DMS79 treated with DMSO at 0.1 percent for 48 hours (cell line): Measurements from ENCODE around the gene PAQR7.
"Not testable (repeated sequence)": the region's sequence is repeated elsewhere in the genome, so short reads cannot be mapped to it uniquely, and the experiment has no call there.

Experiments used
- DNase-seq: peaks from one replicate; lab custom pipeline; 2025; lab: John Stamatoyannopoulos, UW

The PAQR7 gene

DNA sequence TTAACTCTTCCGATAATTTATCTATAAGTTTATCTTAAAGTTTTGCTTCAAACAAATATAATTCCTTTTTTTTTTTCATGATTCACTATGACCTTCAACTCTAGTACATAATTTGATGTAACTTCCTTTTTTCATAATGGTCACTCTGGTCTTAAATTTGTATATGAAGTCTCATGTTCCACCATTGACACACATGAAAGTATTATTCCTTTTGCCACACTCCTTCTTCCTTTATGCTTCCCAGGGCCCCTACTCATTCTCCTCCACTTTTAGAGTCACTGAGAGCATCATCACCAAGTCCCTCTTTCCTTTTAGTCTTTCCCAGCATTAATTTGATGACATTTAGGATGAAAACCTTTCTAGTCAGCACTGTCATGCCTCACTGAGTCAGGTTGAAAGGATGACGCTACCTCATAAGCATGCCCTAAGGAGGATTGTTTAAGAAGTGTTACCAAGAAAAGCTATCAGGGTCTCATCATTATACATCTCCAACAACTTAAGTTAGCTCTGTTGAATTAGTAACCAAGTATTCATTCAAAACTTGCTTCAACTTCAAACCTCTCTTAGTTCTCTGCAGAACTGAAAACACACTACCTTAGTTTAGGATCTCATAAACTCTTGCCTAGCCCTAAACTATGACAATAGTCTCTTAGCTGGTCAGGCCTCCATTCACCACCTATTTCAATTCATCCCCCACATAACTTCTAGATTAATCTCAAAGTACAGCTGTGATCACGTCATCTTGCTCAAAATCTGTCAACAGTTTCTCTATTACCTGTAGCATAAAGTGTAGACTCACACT, 30.8 kb downstream of the PAQR7 start:
- DNase-seq = no peak

DNA sequence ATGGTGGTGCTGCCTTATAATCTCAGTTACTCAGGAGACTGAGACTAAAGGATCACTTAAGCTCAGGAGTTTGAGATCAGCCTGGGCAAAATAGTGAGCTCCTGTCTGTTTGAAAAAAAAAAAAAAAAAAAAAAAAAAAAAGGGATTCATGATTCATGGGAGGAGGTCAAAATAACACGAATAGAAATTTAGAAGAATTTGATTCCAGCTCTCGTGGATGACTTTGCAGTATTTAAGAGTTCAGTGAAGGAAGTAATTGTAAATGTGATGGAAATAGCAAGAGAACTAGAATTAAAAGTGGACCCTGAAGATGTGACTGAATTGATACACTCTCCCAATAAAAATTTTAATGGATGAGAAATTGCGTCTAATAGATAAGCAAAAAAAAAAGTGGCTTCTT, 32.0 kb downstream of the PAQR7 start:
- no peak for DNase-seq

DNA sequence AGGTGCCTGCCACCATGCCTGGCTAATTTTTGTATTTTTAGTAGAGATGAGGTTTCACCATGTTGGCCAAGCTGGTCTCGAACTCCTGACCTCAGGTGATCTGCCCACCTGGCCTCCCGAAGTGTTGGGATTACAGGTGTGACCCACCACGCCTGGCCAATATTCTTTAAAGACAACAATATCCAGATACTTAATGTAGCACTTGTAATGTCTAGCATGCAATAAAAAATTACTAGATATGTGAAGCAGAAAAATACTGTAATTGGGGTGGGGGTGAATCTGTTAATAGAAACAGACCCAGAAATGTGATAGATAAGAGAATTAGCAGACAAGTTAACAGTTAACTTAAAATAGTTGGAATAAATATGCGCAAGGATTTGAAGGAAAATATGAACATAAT, 35.7 kb downstream of the PAQR7 start:
- DNase-seq = not testable (repeated sequence)

DNA sequence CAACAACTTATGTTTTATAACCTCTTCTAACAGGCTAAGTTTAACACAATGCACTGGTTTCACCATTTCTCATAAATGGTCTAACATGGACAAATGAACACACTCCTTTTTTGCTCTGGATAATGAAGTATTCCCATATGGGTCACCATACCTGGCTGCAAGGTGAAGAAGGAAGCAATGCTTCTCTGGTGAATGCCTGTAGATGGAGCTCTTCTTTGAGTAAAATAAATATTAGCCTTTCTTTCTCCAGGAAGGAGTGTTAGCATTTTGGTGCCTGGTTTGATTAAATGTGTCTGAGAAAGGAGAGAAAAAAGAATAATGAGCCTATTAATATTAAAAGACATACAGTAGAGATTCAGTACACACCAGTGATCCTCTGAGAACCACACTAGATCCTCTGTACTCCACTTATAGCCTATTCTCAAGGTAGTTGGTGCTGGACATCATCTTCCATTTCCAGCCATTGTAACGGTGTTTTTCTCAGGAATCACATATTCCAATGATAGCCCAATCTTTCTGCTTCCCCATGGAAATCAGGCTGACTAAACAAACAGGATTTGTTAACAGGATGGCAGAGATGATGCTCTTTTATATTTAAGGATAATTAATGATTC, 38.1 kb downstream of the PAQR7 start:
- peak; percentile 40 for DNase-seq

DNA sequence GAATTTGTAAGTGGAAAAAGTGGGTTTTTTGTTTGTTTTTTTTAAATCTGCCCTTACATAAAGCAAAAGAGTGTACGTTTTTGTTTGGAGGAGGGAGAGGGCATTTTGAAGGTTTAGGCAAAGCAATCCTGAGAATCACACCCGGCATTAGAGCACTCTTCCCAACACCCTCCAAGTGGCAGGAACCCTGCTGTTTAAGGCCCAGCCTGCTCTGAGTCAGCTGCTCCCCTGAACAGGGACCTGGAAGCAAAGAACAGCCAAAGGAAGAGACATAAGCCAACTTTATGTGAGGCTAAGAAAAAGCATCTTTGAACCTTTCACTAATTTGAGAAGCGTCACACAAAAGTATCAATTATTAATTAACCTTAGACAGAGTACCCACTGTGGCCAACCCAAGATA, 38.8 kb downstream of the PAQR7 start:
- no peak for DNase-seq

DNA sequence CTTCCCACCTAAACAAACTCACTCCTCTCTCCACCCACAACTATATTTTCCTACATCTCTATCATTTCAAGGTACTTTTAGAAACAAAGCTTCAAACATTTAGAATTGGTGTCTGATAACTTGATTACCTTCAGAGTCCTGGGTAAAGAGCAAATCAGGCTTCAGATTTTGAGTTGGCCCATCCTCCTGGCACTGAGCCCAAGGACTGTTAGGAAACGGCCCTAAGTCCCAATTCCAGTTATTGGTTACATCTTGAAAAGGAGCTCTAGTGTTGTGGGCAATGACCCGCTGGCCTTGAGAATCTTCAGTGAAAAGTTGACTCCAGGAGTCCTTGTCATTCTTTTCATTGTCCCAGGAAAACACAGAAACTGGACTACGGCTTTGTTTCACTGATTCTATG, 40.6 kb downstream of the PAQR7 start:
- no peak for DNase-seq

DNA sequence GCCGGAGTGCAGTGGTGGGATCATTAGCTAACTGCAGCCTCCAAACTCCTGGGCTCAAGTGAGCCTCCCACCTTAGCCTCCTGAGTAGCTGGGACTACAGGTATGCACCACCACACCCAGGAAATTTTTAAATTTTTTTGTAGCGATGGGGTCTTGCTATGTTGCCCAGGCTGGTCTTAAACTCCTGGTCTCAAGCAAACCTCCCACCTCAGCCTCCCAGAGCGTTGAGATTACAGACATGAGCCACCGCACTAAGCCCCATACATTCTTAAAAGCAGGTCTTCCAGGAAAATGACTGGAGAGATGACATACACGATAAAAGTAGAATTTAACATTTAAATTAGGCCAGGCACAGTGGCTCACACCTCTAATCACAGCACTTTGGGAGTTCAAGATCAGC, 42.4 kb downstream of the PAQR7 start:
- DNase-seq = no peak

DNA sequence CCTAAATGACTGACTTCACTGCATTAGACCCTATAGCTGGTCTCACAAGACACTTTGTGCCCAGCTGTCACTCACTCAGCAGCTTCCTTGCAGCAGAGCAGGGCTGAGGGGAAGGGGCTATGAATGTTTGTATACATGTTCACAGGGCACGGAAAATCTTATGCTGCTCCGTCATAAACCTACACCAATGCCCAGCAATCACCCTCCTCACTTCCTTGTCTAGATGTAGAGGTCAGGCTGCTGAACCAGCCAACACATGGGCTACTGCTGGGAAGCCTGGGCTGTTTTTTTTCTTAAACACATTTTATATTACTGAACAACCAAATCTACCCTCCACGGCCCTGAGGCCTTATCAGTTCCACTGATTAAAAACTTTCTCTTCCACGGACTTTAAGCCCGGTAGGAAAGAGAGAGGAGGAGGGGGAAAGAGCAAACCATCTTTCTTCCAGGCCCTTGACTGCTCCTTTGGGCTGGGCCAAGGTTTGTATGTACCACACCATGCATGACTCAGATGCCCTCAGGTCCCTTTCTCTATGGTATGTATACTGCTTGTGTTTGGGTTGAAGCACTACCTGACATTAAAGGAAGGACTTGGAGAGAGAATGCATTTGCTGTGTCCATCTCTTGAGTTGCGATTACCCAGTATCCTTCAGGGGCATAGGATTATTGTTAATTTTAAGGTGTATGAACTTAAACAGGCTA, 43.0 kb downstream of the PAQR7 start:
- no peak for DNase-seq

DNA sequence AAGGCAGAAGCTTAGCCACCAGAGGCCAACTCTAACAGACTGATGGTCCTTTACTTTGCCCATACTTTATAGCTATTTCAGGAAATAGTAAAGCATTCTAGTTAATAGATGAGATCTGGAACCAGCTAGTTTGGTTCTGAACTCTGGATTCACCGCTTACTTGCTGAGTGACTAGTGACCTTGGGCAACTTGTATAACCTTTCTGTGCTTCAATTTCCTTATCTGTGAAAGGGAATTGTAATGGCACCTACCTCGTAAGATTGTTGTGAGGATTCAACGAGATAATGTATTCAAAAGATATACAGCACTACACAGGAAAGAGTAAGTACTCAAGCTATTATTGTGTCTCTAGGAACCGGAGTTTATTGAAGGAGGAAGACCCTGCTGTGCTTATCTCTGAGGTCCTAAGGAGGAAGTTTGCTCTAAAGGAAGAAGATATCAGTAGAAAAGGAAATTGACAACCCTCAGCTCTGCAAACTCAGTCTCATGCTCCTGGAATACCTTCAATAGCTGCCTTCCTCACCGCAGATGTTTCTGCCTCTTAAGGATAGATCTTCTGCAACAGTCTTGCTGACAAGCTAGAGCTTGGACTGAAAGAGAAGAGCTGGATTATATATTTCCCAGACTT, 43.8 kb downstream of the PAQR7 start:
- DNase-seq = no peak

DNA sequence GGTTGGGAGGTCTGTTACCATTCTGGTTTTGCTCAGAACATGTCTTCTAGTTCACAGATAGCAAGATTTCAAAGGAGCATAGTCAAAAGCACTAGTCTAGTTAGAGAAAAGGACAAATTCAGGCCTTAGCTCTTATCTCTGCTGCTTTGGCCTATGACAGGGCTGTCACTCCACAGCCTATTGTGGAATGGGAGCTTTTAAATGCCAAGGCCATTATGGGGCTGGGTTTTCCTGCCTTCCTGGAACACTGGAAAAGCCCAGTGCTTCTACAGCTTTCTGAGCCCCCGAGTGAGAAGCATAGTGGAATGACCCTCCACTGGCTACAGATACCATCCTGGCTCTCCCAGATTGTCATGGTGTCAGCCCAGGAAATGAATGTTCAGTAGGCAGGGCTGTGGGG, 46.5 kb downstream of the PAQR7 start:
- no peak for DNase-seq

DNA sequence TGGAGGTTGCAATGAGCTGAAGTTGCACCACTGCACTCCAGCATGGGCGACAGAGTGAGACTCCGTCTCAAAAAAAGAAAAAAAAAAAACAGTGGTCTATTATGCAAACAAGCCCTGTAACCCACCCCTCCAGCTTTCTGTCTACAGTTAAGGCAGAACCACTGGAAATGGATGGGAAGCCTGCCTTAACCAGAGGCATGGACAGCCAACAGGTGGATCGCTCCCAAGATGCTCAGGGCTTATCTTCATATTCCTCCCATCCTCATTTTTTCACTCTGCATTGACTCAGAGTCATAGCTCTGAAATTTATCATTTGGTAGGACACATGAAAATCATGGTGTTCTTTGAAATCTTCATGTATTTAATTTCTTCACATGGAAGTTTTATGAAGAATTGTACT, 47.0 kb downstream of the PAQR7 start:
- no peak for DNase-seq

DNA sequence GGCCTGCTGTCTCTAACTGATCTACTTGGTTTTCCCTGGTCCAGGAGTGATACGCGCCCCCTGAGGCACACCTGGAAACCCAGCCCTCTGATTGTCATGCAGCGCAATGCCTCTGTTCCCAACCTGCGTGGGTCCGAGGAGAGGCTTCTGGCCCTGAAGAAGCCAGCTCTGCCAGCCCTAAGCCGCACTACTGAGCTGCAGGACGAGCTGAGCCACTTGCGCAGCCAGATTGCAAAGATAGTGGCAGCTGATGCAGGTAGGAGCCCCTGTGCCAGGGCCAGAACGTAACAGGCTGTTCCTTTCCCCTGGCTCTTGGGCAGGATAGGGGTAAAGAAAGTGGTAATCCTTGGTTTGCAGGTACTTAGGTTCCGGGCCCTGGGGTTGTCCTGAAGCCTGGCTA, 48.9 kb downstream of the PAQR7 start:
- no peak for DNase-seq

DNA sequence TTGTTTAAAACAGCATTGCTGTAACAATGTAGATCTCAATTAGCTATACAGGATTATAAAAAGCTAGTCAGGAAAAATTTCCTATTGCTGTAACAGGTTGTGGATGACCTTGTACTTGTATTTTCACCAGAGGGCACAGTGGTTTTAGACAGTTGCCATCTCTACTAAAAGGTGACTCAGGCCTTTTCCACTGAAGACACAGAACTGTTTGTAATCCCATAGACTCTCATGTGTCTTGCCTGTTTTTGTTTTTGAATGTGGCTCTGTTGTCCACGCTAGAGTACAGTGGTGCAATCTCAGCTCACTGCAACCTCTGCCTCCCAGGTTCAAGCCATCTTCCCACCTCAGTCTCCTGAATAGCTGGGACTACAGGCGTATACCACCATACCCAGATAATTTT, 49.9 kb downstream of the PAQR7 start:
- no peak for DNase-seq

DNA sequence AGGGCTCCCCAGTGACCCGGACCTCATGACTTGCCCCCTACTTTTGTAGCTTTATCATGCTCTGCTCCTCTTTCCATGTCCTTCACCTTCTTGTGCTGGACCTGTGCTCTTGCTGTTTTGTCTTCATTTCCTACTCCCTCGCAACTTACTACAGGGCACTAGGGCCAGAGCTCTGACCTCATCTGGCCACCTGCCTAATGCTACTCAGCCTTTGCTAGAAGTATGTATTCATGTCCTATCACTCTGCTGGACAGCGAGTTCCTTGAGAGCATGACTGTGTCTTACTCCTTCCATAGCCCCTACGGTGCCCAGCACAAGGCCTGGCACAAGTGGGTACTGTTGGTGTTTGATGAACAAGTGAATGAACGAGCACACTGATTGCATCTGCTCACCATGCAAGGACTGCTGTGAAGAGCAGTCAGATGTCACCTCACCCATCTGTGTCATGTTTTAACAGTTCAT, 53.8 kb downstream of the PAQR7 start:
- DNase-seq = no peak

DNA sequence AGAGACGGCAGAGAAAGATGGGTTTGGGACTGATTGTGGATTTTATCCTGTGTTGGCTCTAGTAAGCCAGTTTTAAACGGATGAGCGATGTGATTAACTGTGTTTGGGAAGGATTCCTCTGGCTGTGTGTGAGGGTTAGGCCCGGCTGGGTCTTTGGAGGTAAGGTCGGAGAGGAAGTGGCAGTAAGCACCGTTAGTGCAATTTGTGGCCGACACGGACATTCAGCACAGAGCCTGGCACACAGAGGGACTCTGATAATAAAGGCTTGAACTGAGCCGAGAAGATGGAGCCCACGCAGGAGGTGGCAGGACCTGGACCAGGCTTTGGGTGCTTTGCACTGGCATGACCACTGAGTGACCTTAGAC, 54.4 kb downstream of the PAQR7 start:
- no peak for DNase-seq

DNA sequence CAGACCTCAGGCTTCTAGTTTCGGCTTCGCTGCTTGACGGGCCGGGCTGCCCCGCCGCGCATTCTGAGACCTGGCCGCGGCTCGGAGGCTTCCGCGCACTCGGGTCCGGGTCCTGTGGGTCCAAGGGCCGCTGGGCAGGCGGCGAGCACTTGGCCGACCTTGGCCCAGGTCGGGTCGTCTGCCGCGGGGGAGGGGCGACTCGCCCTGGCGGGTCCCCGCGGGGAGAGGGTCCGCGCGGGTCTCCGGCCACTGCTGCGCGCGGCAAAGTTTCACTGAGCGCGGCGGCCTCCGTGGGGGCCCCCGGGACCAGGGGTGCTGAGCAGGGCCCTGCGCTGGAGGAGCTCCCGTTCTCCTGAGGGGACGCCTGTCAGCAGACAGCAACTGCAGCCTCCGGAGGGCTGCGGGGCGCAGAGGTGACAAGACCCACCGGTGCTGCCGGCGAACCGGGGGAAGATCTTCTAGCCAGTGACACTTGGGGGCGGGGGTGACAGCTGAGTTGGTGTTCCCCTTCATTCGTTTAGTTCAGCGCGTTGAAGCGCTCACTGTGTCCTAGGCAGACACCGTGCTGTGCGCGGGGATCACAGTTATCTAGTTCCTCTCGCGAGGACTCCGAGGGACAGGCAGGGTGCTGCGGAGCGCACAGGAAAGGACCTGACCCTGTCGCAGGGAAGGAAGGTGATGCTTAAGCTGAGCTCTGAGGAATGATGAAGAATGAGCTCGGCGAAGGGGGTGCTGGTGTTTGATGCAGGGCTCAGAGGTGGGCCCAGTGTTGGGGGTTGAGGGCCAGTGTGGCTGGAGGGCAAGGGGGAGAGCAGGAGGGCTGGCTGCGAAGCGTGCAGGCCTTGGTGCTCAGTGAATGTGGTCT, 55.0 kb downstream of the PAQR7 start:
- peak; percentile 11 for DNase-seq

DNA sequence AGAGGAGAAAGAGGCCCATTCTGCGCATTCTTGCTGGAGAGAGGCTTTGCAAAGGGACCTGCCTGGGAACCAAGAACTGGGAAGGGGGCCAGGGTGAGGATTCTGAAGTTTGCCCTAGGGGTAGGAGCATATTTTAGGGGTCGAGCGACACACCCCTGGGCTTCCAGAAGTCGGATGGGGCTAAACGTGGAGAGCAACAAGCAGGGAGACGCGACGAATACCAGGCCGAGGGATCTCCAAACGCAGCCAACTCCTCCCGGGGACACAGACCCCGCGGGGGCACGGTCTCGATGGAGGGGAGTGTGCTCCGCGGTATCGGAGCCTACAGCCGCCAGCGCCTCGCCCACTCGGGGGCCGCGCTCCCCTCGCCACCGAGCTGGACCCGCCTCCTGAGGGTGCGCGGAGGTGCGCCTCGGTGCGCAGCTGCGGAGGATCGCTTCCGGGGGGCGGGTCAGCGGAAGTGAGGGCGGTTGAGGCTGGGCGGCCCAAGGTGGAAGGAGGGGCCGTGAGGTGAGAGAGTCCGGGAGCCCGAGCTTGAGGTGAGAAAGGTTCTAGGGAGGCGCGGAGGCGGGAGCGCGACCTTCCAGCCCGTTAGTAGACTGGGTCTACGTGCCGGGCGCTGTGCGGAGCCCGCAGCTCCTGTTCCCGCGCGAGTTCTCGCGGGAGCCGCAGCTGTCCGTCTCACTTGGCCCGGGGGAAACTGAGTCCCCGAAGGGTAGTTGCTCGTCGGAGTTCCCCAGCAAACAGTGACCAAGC, 55.8 kb downstream of the PAQR7 start, which contains the start of gene MTFR1L:
Gene MTFR1L (plus strand): TSS at position 464 of the 756 bp plus-strand sequence. CDS start 3,151 bp downstream, outside the sequence.
- peak; percentile 81 for DNase-seq

DNA sequence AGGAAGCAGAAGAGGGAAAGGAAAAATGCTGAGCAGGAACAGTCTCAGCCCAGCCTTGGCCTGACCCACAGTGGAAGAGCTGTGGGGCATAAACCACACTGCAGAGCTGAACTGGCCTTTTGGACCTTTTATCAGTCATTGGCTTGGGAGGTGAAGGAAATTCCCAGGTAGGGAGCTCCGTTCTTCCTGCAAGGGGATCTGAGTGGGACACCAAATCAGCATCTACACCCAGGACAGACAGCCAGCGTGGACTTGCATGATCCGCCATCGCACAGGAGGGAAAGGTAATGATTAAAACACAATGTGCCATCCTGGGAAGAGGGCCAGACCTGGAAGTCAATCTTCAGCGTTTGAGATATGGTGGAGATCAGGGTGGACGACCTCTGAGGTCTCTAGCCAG, 56.9 kb downstream of the PAQR7 start:
- no peak for DNase-seq

DNA sequence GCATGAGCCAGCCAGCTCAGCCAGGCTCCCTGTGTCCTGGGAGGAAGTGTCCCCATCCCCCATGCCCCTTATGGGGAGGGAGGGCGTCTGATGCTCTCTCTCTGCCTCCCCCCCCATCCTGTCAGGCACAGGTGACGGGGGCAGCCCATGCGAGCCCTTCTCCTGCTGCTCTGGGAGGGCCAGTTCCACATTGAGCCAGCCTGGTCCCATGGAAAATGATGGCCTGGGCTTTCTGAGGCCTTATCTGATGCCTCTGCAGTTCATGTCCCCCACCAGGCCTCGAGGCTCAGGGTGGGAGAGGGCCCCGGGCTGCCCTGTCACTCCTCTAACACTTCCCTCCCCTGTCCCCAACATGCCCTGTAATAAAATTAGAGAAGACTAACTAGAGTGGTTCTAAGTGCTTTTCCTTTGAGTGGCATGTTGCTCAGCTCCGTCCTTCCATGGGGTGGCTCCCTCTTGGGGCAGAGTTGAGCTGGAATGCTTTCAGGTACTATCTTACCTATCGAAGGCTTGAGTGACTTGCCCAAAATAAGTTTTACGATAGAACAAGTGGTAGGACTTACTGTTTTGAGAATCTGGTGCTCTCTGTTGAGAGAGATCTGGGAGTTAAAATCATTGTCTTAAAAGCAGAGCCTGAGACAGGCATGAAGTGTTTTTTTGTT, 57.5 kb downstream of the PAQR7 start:
- DNase-seq = no peak

DNA sequence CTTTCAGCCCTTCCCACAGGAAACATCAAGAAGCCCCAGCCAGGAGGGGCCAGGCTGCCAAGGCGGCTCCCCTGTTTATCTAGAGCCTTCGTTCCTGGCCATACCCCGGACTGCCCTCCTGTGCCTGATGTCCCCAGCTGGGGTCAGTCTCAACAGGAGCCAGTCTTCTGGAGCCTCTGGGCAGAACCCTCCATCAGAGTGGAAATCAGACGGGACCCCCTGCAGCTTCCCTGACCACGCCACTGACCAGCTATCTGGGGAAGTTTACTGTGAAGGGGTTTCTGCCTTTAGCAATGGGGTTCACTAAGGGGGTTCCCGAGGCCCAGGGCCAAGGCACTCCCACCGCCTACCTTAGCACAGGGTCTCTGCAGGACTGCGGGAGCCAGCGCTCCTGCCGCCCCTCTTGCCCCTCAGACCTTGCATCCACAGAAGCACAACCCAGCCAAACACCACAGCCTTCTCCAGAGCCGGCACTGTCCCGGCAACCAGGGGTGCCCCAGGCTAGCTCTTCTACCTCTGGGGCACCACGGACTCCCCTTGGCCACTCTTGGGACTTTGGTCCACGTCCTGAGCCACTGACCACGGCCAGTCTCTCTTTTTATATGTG, 59.3 kb downstream of the PAQR7 start:
- no peak for DNase-seq
